ENCODE data around the gene ENOPH1.
"Not testable (repeated sequence)": the region's sequence is repeated elsewhere in the genome, so short reads cannot be mapped to it uniquely, and the experiment has no call there.

The ENOPH1 gene

DNA sequence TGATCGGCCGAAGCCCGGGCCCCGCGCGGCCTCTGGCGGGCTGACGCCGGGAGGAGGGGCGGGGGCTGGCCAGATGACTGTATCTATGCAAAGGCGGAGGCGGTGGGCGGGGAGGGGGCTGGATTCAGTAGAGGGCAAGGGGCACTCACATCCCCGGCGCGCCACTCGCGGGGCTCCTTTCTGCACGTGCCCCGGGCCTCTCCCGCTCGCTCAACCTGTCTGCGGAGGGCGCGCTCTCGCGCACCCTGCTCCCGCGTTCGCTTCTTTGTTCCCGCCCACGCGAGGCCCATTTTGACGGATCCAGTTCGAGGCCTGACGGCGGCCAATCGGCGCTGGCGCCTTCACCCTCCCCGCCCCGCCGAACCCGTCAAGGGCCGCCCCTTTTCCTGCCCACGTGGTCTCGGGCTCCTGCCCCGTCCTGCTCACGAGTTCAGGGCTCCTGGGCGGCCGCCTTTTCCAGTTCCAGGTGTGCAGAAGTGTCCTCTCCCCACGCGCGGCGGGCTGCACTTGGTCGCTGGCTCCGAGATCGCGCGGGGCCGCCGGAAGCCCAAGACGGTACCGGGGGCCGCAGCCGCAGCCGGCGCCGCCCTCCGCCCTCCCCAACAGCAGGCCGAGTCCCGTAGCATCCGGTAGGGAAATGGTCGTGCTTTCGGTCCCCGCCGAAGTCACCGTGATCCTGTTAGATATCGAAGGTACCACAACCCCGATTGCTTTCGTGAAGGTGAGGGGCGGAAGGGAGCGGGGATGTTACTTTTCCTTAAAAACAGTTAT is at the start of gene ENOPH1, which contains the start of gene HNRNPDL:
TSS of gene ENOPH1 (plus strand) at position 398 of the 771 bp plus-strand sequence. CDS start at position 638, 240 bp downstream.
TSS of gene HNRNPDL (minus strand) at position 270 of the 771 bp plus-strand sequence. CDS start 772 bp downstream, outside the sequence.
- in situ Hi-C loops (cut with MboI; ENCODE audit: low sequenced_read_pairs): no loop called here

DNA sequence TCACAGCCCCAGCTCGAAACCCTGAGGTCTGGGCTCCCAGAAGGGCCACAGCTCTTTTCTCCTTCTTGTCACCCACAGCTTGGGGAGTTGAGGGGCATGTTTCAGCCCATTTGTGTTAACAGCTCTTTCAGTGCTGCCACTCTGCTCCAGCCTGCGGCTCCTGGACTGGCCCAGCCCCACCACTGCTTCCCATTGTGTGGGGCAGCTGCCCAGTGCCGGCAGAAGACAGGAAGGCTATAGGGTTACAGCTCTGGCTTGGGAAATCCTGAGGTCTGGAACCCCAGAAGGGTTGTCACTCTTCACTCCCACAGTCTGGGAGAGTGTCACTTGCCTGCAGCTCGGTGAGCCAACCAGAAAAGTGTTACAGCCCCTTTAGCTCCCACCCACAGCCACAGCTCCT is 49.6 kb upstream of the ENOPH1 start:
- in situ Hi-C loops (cut with MboI; ENCODE audit: low sequenced_read_pairs): no loop called here

DNA sequence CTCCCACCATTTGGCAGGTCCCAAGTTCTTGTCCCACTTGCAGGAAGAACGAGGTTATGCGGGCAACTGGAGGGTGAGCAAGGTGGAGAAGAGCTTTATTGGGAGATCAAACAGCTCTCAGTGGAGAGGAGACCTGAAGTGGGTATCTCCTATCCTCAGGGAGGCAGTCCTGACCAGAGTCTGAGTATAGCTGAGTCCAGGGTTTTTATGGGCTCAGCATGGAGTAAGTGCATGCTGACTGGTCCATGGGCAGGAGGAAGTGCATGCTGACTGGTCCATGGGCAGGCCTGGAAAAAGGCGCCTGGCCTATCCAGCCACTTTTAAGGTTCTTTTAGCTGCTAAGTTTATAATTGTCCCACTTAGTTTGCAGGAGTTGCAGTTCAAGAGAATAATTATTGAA is 49.2 kb upstream of the ENOPH1 start:
- in situ Hi-C loops (cut with MboI; ENCODE audit: low sequenced_read_pairs): no loop called here

DNA sequence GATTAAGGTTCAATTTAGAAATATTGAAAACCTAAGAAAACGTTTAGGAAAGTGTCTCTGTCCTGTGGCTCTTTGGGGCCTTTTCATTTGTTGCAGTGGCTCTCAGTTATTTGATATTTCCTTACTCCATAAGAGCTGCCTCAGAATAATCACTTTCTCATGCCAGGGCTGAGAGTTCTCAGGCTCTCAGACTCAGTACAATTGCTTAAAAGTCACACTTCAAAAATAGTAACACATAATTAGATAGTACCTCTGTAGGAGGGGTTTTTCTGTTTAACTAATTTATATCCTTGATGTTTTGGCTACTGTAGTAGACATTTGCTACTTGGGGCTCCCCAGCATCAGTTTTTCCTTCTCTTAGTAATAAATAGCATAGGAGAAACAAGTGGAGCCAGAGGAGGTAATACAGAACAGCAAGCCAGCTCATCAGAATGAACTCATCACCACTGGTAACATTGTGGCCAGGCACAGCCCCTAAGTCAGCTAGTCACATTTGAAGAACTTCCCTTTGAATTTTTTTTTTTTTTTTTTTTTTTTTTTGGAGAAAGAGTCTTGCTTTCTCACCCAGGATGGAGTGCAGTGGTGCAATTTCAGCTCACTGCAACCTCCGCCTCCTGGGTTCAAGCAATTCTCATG is 48.6 kb upstream of the ENOPH1 start:
- in situ Hi-C loops (cut with MboI; ENCODE audit: low sequenced_read_pairs): no loop called here

DNA sequence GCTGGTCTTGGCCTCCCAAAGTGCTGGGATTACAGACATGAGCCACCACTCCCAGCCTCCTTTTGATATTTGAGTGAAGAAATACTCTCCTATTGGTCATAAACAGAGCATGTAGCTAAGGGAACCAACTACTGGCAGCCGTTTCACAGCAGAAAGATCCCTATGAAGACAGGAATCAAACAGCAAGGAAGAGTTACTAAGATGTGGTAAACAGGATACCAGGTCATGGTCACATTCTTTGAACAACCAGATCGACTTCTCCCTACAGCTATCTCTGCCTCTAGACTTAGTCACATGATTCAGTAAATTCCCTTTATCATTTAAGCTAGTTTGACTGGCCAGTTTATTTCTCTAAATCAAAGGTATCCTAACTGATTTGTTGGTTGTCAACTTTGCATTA is 47.6 kb upstream of the ENOPH1 start:
- in situ Hi-C loops (cut with MboI; ENCODE audit: low sequenced_read_pairs): no loop called here

DNA sequence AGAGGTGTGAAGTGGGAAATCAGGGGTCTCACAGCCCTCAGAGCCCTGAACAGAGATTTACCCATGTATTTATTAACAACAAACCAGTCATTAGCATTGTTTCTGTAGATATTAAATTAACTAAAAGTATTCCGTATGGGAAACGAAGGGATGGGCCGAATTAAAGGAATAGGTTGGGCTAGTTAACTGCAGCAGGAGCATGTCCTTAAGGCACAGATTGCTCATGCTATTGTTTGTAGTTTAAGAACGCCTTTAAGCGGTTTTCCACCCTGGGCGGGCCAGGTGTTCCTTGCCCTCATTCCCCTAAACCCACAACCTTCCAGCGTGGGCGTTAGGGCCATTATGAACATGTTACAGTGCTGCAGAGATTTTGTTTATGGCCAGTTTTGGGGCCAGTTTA is 44.1 kb upstream of the ENOPH1 start:
- in situ Hi-C loops (cut with MboI; ENCODE audit: low sequenced_read_pairs): not testable (repeated sequence)

DNA sequence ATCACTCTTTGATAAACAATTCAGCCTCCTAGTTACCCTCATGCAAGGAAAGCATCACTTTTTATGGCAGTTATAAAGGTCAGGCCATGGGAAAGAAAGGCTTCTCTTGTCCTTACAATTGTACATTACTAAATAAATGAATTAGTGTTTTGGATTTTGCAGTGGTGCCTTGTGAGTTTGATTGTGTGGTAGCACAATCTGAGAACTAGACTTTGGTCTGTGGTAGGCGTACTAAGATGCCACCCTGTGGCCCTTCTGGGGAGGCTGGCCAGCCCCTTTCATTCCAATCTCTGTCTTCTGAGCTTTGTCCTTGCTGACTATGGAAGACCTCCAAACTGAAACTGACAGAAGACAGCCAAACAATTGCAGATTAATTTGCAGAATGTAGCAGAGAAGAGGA is 42.0 kb upstream of the ENOPH1 start:
- in situ Hi-C loops (cut with MboI; ENCODE audit: low sequenced_read_pairs): no loop called here

DNA sequence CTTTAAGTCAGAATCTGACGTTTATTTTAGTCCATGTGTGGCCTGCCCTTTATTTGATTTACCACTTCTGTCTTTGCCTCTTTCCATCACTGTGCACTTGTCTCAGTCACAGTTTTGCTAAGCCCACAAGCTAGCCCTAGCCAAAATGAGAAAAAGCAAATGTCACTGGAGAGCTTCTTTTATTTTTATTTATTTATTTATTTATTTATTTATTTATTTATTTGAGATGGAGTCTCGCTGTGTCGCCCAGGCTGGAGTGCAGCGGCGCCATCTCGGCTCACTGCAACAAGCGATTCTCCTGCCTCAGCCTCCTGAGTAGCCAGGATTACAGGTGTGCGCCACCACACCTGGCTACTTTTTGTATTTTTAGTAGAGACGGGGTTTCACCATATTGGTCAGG is 40.3 kb upstream of the ENOPH1 start:
- in situ Hi-C loops (cut with MboI; ENCODE audit: low sequenced_read_pairs): not testable (repeated sequence)

DNA sequence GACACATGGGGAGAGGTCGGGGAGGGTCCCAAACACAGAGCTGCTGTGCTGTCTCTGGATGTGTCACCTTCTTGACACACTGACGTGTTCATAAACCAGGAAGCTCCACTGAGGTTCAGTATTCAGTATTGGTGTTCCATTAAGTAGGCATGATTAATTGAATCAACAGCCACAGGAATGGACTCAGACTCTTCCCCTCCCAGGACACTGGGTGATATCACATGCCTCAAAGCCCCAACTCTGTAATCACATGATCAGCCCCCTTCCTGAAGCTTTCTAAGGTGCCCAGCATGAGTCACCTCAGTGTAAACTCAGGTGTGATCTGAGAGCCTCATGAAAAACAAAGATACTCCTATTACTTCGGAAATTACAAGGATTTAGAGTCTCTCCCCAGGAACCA is 35.5 kb upstream of the ENOPH1 start:
- in situ Hi-C loops (cut with MboI; ENCODE audit: low sequenced_read_pairs): no loop called here

DNA sequence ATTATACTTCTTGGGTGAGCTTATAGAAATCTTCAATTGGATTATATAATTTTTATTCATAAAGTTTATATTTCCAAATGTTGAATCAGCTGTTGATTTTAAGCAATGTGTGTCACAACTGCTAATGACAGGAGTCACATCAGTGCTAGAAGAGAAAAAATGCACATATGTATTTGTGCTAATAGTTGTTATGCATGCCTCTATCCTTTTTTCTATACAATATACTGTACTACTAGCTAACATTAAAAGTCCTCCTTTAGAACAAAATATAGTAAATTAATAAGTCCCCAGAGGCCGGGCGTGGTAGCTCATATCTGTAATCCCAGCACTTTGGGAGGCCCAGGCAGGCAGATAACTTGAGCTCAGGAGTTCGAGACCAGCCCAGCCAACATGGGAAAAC is 32.9 kb upstream of the ENOPH1 start:
- in situ Hi-C loops (cut with MboI; ENCODE audit: low sequenced_read_pairs): no loop called here

DNA sequence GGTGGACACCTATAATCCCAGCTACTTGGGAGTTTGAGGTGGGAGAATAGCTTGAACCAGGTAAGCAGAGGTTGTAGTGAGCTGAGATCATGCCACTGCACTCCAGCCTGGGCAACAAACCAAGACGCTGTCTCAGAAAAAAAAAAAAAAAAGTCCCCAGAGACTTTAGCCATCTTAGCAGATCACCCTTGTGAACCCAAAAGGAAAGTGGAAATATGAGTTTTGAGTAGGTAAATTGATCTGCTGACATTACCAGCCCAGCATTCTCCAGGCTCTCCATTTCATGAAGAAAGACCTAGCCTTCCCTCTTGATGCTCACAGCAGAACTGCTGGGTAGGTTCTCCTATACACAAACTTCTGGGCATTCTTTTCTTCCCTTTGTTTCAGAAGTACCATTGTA is 32.1 kb upstream of the ENOPH1 start:
- in situ Hi-C loops (cut with MboI; ENCODE audit: low sequenced_read_pairs): no loop called here

DNA sequence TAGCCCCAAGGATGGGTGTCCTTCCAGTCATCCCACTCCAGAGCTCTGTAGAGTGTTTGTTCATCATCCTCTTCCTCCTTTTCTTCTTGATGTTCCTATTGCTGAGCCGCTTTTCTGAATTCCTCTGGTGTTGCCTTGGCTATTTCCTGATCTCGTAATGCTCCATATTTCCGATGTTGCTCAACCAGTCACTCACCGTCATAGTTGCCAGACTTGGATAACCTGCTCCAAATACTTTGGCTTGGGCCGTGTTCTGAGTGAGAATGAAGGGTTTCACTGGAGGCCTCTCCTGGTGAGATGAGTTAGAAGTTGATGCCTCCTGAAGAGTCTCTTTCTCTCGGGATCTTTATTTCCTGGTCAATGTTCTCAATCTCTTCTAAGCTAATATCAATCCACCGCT is 28.8 kb upstream of the ENOPH1 start:
- in situ Hi-C loops (cut with MboI; ENCODE audit: low sequenced_read_pairs): no loop called here

DNA sequence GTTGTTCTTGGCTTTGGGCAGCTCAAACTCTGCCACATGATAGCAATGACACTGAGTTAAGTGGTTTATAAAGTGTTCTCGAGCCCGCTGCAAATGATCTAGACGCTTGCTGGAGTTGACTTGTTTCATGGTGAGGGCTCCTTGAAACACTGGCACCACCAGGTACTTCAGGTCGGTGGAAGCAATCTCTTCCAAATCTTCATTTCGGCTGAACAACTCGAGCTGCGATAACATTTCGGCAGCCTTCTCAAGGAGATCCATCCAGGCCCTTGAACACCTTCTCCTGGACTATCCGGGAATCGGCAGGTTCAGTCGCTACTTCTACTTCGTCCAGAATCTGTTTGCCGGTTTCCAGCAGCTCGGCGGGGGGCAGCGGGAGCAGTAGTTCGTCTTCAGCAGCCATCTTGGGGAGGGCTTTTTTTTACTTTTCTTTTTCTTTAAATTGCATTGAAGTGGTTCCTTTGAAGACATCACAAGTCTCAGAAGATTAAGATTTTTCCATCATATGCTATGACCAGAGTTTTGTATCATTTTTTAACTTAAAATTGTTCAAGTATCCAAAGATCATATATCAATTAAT is 28.1 kb upstream of the ENOPH1 start:
- in situ Hi-C loops (cut with MboI; ENCODE audit: low sequenced_read_pairs): no loop called here

DNA sequence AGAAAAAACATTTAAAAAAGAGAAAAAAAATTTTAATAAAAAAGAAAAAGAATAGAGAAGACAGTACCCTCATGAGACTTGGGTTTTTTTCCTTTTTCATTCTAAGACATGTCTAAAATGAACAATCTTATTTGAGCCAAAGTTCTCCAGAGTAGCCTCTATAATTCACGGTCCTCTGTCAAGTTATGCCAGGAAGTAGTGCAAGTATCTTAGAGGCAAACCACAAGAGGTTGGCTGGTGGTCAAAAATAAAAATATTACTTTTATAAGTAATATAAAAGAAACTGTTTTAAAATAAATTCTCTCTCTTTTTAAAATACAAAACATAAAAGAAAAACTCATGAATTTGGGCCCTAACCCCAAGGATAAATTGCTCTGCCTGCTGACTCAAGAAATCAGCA is 26.7 kb upstream of the ENOPH1 start:
- in situ Hi-C loops (cut with MboI; ENCODE audit: low sequenced_read_pairs): no loop called here

DNA sequence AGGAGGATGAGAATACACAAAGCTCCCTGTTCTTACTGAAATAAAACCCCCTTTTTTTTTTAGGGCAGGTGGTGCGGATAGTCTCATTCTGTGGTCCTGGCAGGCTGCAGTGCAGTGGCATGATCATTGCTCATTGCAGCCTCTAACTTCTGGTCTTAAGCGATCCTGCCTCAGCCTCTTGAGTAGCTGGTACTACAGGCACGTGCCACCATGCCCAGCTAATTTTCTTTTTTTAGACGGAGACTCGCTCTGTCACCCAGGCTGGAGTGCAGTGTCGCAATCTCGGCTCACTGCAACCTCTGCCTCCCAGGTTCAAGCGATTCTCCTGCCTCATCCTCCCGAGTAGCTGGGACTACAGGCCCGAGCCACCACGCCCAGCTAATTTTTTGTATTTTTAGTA is 15.3 kb upstream of the ENOPH1 start:
- in situ Hi-C loops (cut with MboI; ENCODE audit: low sequenced_read_pairs): not testable (repeated sequence)

DNA sequence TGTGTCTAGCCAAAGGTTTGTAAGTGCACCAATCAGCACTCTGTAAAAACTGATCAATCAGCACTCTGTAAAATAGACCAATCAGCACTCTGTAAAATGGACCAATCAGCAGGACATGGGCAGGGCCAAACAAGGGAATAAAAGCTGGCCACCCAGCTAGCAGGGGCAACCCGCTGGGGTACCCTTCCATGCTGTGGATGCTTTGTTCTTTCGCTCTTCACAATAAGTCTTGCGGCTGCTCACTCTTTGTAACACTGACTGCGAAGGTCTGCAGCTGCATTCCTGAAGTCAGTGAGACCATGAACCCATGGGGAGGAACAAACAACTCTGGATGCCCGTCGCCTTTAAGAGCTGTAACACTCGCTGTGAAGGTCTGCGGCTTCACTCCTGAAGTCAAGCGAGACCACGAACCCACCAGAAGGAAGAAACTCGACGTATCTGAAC is 14.4 kb upstream of the ENOPH1 start:
- in situ Hi-C loops (cut with MboI; ENCODE audit: low sequenced_read_pairs): no loop called here

DNA sequence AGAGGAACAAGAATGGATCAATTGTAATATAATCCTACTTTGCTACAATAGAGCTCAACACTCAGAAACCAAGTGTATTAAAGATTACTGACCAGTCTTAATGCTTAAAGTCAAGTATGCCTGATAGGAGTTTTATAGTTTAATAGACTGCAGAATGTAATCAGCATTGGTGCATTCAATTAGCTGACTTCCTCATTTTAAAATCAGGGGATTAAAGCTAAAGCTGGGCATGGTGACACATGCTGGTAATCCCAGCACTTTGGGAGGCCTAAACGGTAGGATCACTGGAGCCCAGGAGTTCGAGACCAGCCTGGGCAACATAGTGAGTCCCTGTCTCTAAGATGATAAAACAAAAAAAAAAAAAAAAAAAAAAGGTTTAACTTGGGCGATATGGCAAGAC is 10.9 kb upstream of the ENOPH1 start:
- in situ Hi-C loops (cut with MboI; ENCODE audit: low sequenced_read_pairs): no loop called here

DNA sequence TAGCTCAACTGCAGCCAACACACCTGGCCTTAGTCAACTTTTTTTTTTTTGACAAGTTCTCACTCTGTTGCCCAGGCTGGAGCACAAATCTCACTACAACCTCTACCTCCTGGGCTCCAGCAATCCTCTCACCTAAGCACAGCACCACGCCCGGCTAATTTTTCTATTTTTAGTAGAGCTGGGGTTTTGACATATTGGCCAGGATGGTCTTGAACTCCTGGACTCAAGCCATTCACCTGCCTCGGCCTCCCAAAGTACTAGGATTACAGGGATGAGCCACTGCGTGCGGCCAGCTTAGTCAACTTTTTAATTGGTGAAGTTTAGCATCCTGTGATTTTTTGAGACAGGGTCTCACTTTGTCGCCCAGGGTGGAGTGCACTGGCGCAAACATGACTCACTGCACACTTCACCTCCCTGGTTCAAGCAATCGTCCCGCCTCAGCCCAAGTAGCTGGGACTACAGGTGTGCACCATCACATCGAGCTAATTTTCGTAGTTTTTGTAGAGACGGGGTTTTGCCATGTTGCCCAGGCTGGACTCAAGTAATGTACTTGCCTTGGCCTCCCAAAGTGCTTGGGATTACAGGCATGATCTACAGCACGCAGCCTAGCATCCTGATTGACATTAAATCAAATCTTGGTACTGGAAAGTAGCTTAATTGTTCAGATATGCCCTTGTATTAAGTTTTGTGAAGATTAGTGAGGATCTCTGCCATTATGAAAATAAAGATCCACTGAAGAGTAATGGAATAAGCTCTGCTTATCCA is 8.4 kb upstream of the ENOPH1 start:
- in situ Hi-C loops (cut with MboI; ENCODE audit: low sequenced_read_pairs): no loop called here

DNA sequence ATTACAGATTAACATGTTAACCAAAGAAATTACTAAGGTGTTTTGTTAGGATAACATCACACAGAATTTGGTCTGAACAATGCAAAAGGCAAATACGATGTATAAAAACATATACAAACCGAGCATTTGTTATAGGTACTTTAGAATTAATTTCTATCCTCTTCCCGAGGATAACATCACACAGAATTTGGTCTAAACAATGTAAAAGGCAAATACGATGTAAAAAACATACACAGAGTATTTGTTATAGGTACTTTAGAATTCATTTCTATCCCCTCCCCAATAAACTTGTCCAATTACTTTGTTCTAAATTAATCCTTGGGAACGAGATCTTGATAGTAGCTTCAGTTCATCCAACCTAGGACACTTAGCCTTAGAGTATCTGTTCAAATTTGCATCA is 7.8 kb upstream of the ENOPH1 start:
- in situ Hi-C loops (cut with MboI; ENCODE audit: low sequenced_read_pairs): no loop called here

DNA sequence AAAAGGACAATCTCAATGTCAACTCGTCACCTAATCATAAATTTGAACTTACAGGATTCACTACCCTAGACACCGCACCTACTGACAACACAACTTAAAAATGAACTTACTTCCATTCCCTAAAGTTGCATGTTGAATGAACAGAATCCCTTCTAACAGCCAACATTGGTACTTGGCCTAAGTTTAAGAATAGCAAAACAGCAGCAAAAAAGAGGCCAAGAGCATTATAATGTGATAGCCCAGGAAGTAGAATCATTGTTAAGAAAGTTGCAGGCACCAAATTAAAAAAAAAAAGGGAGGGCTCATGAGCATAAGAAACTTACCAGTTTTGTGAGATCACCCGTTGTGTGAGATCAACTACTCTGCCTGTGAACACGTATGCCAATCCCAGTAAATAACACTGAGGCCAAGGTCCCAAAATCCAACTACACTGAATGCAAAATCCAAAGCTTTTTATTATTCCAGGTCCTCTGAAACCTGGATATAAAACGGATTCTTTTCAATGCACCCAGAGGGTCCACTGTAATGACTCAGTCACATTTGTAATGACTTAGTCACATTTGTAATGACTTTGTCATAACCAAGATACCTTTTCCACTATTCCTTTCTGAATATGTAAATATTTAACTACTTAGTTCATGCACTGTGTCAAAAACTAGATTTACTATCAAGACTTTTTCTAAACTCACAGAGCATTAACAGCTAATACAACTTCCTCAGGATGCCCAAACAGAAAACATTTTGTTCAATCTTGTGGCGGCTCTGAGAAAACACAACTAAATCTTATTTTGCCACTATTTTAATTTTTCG is 6.9 kb upstream of the ENOPH1 start:
- in situ Hi-C loops (cut with MboI; ENCODE audit: low sequenced_read_pairs): no loop called here

DNA sequence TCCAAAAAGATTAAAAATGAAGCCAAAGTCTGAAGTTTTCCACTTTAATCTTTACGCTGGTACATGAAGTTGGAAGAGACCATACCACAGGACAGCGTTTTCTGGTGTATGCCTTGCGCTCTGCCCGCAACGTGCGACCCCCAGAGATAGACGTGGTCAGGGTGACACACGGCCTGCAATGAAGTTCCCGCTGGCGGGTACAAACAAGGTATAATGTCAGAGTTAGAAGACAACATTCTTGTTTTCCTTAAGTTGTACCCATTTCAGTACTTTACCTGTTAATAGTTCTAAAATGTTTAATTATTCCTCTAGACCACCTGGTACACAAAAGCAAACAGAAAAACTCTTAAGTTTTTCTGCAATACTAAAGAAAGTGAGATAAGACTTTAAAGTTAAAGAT is 4.9 kb upstream of the ENOPH1 start:
- in situ Hi-C loops (cut with MboI; ENCODE audit: low sequenced_read_pairs): no loop called here
